Measurements from ENCODE around the gene ICAM4.
"Not testable (repeated sequence)": the region's sequence is repeated elsewhere in the genome, so short reads cannot be mapped to it uniquely, and the experiment has no call there.

Gene ICAM4

DNA sequence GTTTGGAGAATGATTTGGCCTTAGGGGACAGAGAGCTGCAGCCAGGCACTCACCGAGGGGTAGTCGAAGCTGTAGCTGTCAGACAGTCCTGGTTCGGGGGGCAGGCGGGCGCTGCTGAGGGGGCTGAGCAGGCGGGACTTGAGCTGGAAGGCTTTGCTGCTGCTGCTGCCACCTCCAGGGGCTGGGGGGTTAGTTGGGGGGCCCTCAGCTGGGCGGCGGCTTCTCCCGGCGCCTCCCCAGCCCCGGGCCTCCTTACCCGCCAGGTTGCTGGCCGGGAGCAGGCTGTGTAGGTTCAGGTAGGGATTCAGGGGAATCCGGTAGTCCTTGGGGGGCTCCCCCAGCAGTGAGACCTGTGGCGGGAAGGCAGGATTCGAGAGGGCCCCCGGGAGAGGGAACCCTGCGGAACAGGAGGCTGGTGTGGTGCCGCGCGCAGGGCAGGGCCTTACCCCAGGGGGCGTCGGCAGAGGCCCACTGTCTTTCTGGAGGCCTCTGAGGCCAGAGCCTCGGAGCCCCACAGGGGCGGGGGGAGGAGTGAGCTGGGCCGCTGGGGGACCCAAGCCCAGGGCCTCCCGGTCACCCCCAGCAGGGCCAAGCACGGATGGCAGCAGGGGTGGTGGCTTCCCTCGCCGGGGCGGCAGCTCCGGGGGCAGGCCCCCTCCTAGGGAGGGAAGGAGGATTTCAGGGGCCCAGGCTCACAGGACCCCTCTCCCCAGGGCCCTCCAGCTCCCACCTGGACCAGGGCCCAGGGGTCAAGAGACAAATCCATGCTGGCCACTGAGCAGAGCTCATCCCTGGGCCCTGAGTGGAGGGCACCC, 34.1 kb downstream of the ICAM4 start:
- DNase-seq: no peak

- DNase-seq: no peak
Measured at GRCh38 chr19:10321417-10321797, 34.7 kb downstream of the ICAM4 start.

DNA sequence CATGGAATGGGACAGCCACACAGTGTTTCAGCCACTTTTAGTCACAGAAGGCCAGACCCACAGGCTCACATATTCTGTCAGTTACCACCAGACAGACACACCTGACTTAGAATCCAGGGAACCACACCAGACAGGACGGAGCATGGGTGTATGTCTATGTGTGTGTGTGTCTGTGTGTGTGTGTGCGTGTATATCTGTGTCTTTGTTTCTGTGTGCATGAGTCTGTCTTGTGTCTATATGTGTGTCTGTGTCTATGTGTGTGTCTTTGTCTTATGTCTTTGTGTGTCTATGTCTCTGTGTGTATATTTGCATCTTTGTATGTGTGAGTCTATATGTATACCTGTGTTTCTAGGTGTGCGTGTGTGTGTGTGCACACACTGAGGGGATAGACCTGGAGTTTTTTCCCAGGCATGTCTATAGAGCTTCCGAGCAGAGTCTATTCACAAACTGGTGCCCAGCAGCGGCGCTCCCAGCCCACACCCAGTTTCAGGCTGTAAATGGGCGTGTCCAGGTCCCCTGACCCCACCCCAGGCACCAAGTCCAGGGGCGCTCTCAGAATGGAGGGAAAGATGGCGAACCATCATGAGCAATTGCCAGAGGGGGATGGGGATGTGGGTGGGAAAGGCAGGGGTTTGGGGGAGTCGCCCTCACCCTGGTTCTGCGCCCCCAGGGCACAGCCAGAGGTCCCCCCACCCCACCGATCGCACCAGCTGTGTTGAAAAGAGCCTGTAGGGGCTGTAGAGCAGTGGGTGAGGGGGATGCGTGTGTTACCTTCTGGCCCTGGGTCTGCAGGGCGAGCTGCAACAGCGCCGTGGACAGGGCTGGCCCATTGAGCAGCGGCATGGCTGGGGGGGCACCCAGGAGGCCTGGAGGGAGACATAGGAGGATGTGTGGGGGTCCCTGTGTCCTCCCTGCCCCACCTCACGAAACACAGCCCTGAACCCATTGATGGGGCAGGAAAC, 35.4 kb downstream of the ICAM4 start:
- DNase-seq: no peak

DNA sequence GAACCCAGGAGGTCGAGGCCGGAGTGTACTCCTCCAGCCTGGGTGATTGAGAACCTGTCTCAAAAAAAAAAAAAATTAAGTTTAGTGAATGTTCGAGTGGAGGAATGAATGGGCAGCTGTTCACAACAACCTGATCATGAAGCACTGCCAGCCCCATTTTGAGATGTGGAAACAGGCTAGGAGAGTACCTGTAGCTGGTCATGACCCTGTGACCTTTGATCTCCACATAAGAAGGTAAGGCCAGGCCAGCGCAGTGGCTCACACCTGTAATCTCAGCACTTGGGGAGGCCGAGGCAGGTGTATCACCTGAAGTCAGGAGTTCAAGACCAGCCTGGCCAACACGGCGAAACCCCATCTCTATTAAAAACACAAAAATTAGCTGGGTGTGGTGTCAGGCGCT, 39.0 kb downstream of the ICAM4 start:
- no peak for DNase-seq

DNA sequence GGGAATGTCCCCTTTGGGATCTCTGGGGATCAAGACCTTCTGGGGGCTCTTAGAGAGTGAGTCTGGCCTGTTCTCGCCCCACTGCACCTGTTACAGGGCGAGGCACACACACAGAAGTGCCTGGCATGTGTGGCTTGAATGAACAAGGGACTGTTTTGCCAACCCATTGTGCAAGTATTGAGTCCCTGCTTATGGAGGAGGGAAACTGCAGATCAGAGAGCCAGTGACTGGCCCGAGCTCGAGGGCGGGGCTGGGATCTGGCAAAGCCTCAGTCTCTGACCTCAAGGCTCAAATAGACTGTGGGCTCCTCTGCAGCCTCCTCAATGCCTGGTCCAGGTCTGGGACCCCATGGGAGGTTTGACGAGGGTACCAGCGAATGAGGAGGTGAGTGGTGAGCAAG, 41.0 kb downstream of the ICAM4 start:
- no peak for DNase-seq

- no peak for DNase-seq
Measured at GRCh38 chr19:10328558-10329429, 42.0 kb downstream of the ICAM4 start.

GRCh38 chr19:10329555-10329954, 42.8 kb downstream of the ICAM4 start:
- DNase-seq: no peak

GRCh38 chr19:10332158-10332964, 45.6 kb downstream of the ICAM4 start:
- DNase-seq: no peak

DNA sequence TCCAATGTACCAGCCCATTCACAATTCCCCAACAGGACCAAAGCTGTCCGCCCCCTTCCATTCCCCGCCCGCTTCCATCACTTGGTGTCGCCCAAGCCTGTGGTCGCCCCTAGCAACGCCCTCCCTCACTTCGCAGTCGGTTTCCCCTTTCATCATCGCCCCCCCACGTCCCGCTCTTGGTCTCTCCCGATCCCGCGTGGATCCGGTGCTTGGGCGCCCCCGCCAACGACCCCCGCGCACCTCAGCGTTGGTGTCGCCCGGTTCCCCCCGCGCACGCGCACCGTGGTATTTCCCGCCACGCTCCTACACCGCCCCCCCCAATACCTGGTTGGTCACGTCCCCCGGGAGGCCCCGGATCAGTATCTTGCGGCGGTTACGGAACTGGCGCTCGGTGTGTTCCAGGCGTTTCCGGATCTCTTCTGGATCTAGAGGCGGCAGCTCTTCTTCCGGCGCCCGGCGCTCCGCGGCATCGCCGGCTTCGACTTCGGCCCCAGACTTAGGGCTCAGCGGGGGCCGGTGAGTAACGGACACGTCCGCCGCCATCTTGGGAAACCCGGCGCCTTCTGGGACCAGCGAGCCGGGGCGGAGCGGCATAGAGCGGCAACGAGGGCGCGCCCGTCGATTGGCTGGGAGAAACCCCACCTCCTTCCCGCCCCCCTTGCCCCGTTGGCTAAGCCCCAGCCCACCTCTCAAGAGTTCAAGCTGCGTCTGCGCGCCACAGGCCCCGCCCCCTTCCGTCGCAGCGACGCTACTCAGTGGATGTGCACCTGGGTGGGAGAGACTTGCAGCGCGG, 46.4 kb downstream of the ICAM4 start, which contains the start of gene RAVER1:
TSS of gene RAVER1 (minus strand) at position 565 of the 793 bp plus-strand sequence. CDS start at position 543, 22 bp downstream.
- peak; percentile 98 to 99 (median 99) for DNase-seq

DNA sequence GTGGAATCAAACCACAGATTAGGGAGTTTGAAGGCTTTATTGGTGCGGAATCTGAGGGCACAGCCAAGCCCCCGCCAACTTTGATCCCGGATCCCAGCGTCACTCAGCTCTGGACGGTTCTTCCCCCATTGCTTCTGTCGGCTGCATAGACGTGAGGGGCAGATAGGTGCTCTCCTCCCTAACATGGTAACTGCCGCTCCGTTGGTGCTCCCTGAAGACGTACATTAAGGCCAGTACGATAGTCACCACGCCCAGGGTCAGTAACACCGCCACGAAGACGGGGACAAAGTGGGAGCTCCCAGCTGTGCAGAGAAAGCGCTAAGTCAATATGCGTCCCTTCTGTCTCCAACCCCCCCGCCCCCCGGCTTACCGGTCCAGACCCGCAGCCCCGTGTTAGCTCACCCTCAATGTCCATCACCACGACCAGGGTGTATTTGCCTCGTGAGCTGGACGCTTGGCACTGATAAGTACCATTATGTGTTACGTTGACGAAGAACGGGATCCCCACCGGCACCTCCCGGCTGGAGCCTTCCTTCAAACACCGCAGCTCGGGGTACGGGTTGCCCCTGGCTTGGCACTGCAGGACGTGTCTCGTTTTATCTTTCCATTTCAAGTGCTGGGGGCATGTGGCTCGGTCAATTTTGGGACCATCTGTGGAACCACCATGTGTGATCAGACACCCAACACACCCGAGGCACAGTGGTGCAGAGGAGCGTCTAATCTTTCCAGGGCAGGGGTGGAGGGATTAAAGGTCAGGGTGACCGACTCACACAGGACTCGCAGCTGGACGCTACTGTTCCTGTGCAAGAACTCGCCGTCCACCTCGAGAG, 47.2 kb downstream of the ICAM4 start:
- no peak for DNase-seq

DNA sequence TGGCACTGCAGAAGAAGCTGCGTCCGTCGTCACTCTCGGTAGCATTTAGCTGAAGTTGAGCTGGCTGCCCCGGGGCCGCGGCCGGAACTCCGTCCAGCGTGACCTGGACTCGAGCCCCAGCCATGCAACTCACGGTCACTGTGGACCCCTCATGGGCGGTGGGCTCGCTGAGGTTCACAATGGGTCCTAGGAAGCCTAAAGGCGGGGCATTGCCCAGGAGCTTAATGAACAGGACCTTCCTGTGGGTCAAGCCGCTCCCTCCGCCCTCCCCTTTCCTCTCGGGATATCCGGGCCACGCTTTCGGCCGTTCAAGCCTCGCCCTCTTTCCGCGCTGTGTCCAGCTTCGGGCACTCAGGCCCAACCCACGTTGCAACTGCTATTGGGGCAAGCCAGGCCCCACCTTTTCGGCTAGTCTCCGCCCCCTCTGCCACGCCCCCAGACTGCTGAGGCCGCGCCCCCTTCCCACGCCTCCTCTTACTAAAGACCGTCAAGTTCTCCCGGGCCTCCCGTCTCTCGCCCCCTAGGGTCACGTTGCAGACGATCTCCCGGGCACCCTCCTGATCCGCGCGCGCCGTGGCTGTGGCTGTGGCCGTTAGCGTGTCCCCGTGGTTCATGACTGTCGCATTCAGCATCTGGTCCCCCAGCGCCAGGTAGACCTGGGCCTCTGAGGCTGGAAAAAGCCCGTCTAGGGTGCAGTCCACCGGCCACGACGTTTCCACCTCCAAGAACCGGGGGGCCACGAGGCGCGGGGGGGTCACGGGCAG, 48.0 kb downstream of the ICAM4 start:
- DNase-seq: peak; percentile 63 to 79 (median 65)

DNA sequence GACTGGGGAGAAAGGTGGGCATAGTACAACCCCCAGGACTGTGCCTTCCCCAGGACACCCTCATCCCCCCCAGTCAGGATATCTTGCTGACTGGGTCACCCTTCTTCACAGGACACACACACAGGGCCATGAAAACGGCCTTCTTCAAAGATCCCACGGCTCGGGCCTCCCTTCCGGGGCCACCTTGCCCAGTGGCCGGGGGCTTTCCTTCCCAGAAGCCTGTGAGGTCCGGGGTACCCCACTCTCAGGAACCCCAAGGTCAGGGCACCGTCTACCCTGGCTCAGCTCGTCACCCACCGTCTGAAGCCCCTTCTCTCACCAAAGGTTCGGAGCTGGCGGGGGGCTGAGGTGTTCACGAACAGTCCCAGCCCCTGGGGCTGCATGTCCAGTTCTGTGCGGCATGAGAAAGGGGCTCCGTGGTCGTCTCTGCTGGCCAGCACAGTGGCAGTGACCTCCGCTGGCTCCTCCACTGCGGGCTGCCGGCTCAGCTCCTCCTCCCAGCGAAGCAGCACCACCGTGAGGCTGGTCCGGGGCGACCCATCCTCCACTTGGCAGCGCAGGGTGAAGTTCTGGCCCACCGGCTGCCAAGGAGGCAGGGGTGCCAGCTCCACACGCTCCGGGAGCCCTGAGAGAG, 48.7 kb downstream of the ICAM4 start:
- DNase-seq: no peak

DNA sequence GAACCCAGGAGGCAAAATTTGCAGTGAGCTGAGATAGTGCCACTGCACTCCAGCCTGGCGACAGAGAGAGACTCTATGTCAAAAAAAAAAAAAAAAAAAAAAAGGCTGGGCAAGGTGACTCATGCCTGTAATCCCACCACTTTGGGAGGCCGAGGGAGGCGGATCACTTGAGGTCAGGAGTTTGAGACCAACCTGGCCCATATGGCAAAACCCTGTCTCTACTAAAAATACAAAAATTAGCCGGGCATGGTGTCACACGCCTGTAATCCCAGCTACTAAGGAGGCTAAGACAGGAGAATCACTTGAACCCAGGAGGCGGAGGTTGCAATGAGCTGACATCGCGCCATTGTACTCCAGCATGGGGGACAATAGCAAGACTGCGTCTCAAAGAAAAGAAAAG, 50.0 kb downstream of the ICAM4 start:
- DNase-seq: not testable (repeated sequence)
